PC-9 (cell line): ENCODE measurements around the gene ZNF574. TPM values are rescaled to one million over a fixed set of nuclear protein-coding genes. Genes with fewer than 3 reads are reported as not detected.
A peak's percentile ranks its signal among the peaks of the same experiment; 100 is the strongest.

ENCODE experiments used
- BruUV-seq: library from RNA; stranded (reverse); fragments of 400-500 nt; replicated peaks from 2 replicates; lab custom pipeline; 2021; lab: Mats Ljungman, UMichigan
- CTCF ChIA-PET: fragments of 300-600 bp; sonication (Branson Sonifier 250); formaldehyde crosslinking; loops from one replicate; lab custom pipeline; 2022; ENCODE audit warnings: antibody characterized with exemption; lab: Charles Lee
- POLR2A ChIA-PET: fragments of 300-600 bp; sonication (Branson Sonifier 250); formaldehyde crosslinking; loops from one replicate; lab custom pipeline; 2022; ENCODE audit warnings: antibody characterized with exemption; ENCODE audit not compliant: unreplicated experiment; lab: Charles Lee
- DNase-seq, 2 experiments: peaks; one replicate each; pipeline versions ENCODE4 v3.0.0 to v3.0.0-alpha.2; 2015 to 2022; ENCODE audit warnings: mixed read lengths in 1 of 2
- H2AFZ ChIP-seq: fragments of 200-600 bp; sonication (generic); 2 replicates; pipeline ENCODE4 v1.8.1; 2017; ENCODE audit warnings: antibody characterized with exemption
- H3F3A ChIP-seq: fragments of 200-600 bp; sonication (generic); 2 replicates; pipeline ENCODE4 v1.8.1; 2017; ENCODE audit warnings: antibody characterized with exemption, mild to moderate bottlenecking, low read depth; ENCODE audit not compliant: insufficient read depth
- H3K27ac ChIP-seq: fragments of 200-600 bp; sonication (generic); 2 replicates; pipeline ENCODE4 v1.6.1; 2016; ENCODE audit warnings: mixed run types
- H3K27me3 ChIP-seq: fragments of 200-600 bp; sonication (generic); 2 replicates; pipeline ENCODE4 v1.6.1; 2016; ENCODE audit warnings: low read depth, mixed run types; ENCODE audit not compliant: insufficient read depth
- H3K36me3 ChIP-seq: fragments of 200-600 bp; sonication (generic); 2 replicates; pipeline ENCODE4 v1.6.1; 2016; ENCODE audit warnings: low read depth, mixed run types
- H3K4me1 ChIP-seq: fragments of 200-600 bp; sonication (generic); replicated peaks from 2 replicates; pipeline ENCODE4 v1.6.1; 2016; ENCODE audit warnings: mixed run types; ENCODE audit not compliant: insufficient read depth
- H3K4me2 ChIP-seq: fragments of 200-600 bp; sonication (generic); 2 replicates; pipeline ENCODE4 v1.6.1; 2017; ENCODE audit warnings: mixed run types
- H3K4me3 ChIP-seq: fragments of 200-600 bp; sonication (generic); 2 replicates; pipeline ENCODE4 v1.6.1; 2016; ENCODE audit warnings: mixed run types
- H3K79me2 ChIP-seq: fragments of 200-600 bp; sonication (generic); 2 replicates; pipeline ENCODE4 v1.6.1; 2017; ENCODE audit warnings: low read depth, mixed run types
- H3K9me2 ChIP-seq: fragments of 200-600 bp; sonication (generic); 2 replicates; pipeline ENCODE4 v1.8.1; 2017; ENCODE audit warnings: mild to moderate bottlenecking; ENCODE audit not compliant: insufficient read depth
- H3K9me3 ChIP-seq: fragments of 200-600 bp; sonication (generic); 2 replicates; pipeline ENCODE4 v1.8.1; 2016; ENCODE audit warnings: low read depth; ENCODE audit not compliant: insufficient read depth
- H4K20me1 ChIP-seq: fragments of 200-600 bp; sonication (generic); 2 replicates; pipeline ENCODE4 v1.8.1; 2017; ENCODE audit not compliant: insufficient read depth
- EZH2 ChIP-seq: fragments of 200-600 bp; sonication (generic); IDR thresholded peaks from 2 replicates; pipeline ENCODE4 v1.8.0; 2017; ENCODE audit warnings: antibody characterized with exemption, low read depth
- intact Hi-C: fragments of 100-400 bp; cut with micrococcal nuclease; formaldehyde crosslinking; loops from one replicate; pipeline ENCODE4 v1.10.0; 2022; ENCODE audit not compliant: unreplicated experiment
- total RNA-seq: library from RNA; stranded (reverse); gene quantifications from 2 replicates; pipeline ENCODE4 v1.2.3, GENCODE V29; 2021
- TF ChIP-seq, protein P1 (sequence below): fragments of 200-600 bp; sonication (generic); conservative IDR thresholded peaks from 2 replicates; pipeline ENCODE4 v1.6.1; 2017; ENCODE audit warnings: mixed run types, antibody characterized with exemption, mild to moderate bottlenecking, moderate library complexity

ZNF574 gene
- total RNA-seq, 1 experiment from 2014 or later = 19.4 TPM

DNA sequence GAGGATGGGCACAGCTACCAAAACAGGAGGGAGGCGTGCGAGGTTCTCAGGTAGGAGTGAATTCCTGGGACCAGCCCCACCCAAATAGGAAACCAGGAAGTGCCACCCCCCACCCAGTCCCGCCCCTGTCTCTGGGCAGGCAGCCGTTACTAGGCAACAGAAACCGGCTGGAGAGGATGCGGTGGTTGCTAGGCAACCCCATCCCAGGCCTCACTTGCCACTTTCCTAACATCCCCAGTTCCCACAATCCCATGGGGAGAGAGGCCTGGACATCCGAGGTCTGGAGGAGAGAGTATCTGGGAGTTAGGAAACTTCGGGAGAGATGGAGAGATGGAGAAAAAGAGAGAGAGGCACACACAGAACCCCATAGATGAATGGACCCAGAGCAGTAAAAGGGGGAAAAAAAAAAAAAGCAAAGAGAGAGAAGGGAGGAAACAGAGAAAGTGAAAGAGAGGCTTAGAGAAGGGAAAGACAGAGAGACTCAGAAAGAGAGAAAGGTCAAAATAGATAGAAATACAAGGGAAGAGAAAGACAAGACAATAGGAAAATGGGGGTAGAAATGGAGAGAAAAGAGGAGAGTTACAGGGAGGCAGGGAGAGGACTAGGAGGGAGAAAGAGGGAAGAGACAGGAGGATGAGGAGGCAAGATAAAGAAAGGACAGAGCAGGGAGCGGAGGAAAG is 9.8 kb upstream of the ZNF574 start:
- CTCF ChIA-PET = interaction anchor here (0.5 kb wide), 1 partner anchor 31 kb away, joined by 7 read pairs; no protein-coding TSS in a partner anchor
- Histone ChIP-seq H3K27ac (no peak overlapping the region), H3K79me2 (no peaks in the 10 kb centered on the region), H3K4me1 (0 out of 2 replicates have a peak, but pooled peaks cover 5% of the 10 kb centered on the region), H3K27me3 (peaks cover 37% of the 10 kb centered on the region), H3K36me3 (no peaks in the 10 kb centered on the region), H3F3A (0 out of 2 replicates have a peak, but pooled peaks cover 3% of the 10 kb centered on the region), H3K4me2 (no peak overlapping the region), H3K9me3 (no peaks in the 10 kb centered on the region), H4K20me1 (no peaks in the 10 kb centered on the region), H3K4me3 (no peak overlapping the region), H3K9me2 (no peaks in the 10 kb centered on the region), H2AFZ (no peak overlapping the region)
- TF ChIP-seq EZH2 = no peak
- TF ChIP-seq, protein P1, sequence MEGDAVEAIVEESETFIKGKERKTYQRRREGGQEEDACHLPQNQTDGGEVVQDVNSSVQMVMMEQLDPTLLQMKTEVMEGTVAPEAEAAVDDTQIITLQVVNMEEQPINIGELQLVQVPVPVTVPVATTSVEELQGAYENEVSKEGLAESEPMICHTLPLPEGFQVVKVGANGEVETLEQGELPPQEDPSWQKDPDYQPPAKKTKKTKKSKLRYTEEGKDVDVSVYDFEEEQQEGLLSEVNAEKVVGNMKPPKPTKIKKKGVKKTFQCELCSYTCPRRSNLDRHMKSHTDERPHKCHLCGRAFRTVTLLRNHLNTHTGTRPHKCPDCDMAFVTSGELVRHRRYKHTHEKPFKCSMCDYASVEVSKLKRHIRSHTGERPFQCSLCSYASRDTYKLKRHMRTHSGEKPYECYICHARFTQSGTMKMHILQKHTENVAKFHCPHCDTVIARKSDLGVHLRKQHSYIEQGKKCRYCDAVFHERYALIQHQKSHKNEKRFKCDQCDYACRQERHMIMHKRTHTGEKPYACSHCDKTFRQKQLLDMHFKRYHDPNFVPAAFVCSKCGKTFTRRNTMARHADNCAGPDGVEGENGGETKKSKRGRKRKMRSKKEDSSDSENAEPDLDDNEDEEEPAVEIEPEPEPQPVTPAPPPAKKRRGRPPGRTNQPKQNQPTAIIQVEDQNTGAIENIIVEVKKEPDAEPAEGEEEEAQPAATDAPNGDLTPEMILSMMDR = no peak
- peak; percentile 59 to 71 for DNase-seq
- intact Hi-C loops = no loop called here
- BruUV-seq = no TSS peak
- POLR2A ChIA-PET = no interaction called here

DNA sequence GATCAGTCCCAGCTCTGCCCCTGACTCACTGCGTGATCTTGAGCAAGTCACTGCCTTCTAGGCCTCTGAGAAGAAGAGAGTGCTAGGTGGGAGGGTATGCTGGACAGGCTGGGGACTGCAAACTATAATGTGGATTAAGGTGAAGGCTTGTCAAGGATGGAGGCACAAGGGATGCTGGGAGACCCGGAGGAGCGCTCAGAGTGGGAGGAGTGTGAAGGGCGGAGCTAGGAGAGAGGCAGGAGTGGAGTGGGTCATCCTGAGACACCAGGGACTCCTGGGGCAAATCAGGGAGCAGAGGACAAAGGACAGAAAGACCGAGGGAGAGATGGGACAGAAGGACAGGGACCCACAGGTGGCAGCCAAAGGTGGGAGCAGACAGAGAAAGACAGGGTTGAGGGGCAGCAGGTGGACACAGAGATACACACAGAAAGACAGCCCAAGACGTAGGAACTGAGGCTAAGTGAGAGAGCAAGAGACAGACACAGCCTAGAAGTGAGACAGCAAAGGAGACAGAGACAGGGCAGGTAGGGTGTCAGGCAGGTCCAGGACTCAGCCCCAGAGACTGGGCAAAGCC is 8.6 kb upstream of the ZNF574 start:
- CTCF ChIA-PET = no interaction called here
- no peak overlapping the region for H3K27ac ChIP-seq
- H3K36me3 ChIP-seq = no peaks in the 10 kb centered on the region
- no peak for DNase-seq
- no peaks in the 10 kb centered on the region for H3K4me1 ChIP-seq
- H2AFZ ChIP-seq = no peak overlapping the region
- TF ChIP-seq EZH2 = no peak
- TF ChIP-seq, protein P1 = no peak
- no peaks in the 10 kb centered on the region for H3K9me2 ChIP-seq
- peaks cover 3% of the 10 kb centered on the region; the same call in 1 of the 2 replicates for H3F3A ChIP-seq
- H3K4me2 ChIP-seq = no peak overlapping the region
- no peaks in the 10 kb centered on the region for H3K79me2 ChIP-seq
- no TSS peak for BruUV-seq
- no peaks in the 10 kb centered on the region for H4K20me1 ChIP-seq
- no peaks in the 10 kb centered on the region for H3K9me3 ChIP-seq
- POLR2A ChIA-PET = no interaction called here
- peaks cover 37% of the 10 kb centered on the region for H3K27me3 ChIP-seq
- H3K4me3 ChIP-seq = no peak overlapping the region
- intact Hi-C loops = no loop called here

DNA sequence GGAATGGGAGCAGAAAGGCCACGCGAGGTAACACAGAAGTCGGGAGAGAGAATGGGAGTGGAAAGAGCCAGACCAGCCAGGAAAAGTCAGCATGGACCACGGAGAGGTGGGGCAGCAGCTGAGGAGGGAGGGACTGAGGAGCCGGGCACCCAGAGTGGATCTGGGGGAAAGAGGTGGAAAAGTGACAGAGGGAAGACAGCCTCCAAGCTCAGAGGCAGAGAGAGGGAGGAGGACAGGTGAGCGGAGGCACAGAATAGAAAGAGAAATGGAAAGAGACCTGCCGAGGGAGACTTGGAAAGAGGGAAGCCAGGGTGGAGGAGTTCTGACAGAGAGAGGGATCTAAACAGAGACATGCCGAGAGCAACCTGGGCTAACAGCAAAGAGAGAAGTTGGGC is 7.6 kb upstream of the ZNF574 start:
- no TSS peak for BruUV-seq
- TF ChIP-seq, protein P1 = no peak
- TF ChIP-seq EZH2 = no peak
- no peaks in the 10 kb centered on the region for H3K9me2 ChIP-seq
- no peak overlapping the region for H3K4me2 ChIP-seq
- no peak overlapping the region for H2AFZ ChIP-seq
- H3K4me3 ChIP-seq = no peak overlapping the region
- H3K9me3 ChIP-seq = no peaks in the 10 kb centered on the region
- intact Hi-C loops = no loop called here
- H3K4me1 ChIP-seq = 0 out of 2 replicates have a peak, but pooled peaks cover 4% of the 10 kb centered on the region
- H3F3A ChIP-seq = peaks cover 11% of the 10 kb centered on the region; the same call in 1 of the 2 replicates
- H3K79me2 ChIP-seq = no peaks in the 10 kb centered on the region
- POLR2A ChIA-PET = no interaction called here
- CTCF ChIA-PET = no interaction called here
- peaks cover 37% of the 10 kb centered on the region for H3K27me3 ChIP-seq
- H4K20me1 ChIP-seq = no peaks in the 10 kb centered on the region
- DNase-seq = no peak
- H3K36me3 ChIP-seq = no peaks in the 10 kb centered on the region
- H3K27ac ChIP-seq = no peak overlapping the region
